ENCODE measurements around the gene FOXO3.

- TF ChIP-seq CTCF (IDR thresholded peaks at IDR 0.05): no peak
- TF ChIP-seq POLR2A (IDR thresholded peaks at IDR 0.05): no peak
- no peak for TF ChIP-seq EP300 (IDR thresholded peaks at IDR 0.05)
These were observed 141.6 kb downstream of the FOXO3 start for GRCh38 chr6:108702106-108702851.
